ENCODE results near the gene FKBP4.

- TF ChIP-seq CTCF (IDR thresholded peaks at IDR 0.05; ENCODE audit: insufficient read depth, low read length) (peak; percentile 27), SPI1 (IDR thresholded peaks at IDR 0.05; ENCODE audit: borderline replicate concordance, low read depth) (no peak), POLR2AphosphoS5 (IDR thresholded peaks at IDR 0.05; ENCODE audit: low read depth) (no peak), REST (IDR thresholded peaks at IDR 0.05; ENCODE audit: insufficient replicate concordance, low read depth) (no peak)
These were observed 58.9 kb downstream of the FKBP4 start for GRCh38 chr12:2853626-2854025.

All from HL-60 (cell line).